Sigmoid colon (tissue), 7 donors: Measurements from ENCODE around the gene RAB3IL1. TPM values are rescaled to one million over a fixed set of nuclear protein-coding genes. Genes with fewer than 3 reads are reported as not detected.
"Not testable (repeated sequence)": the region's sequence is repeated elsewhere in the genome, so short reads cannot be mapped to it uniquely, and the experiment has no call there.

ENCODE experiments used
- DNase-seq: peaks from one replicate; pipeline ENCODE4 v3.0.0-alpha.2; 2019
- H3K27ac ChIP-seq, 4 donors: fragments of 200-600 bp; sonication (generic); one replicate each; pipeline ENCODE4 v1.5.1; 2016 to 2019; ENCODE audit warnings: mild to moderate bottlenecking in 1 of 4
- H3K27me3 ChIP-seq, 3 donors: fragments of 200-600 bp; sonication (generic); one replicate each; pipeline ENCODE4 v1.5.1; 2019; ENCODE audit warnings: mild to moderate bottlenecking in 1 of 3
- H3K36me3 ChIP-seq, 4 donors: fragments of 200-600 bp; sonication (generic); one replicate each; pipeline ENCODE4 v1.5.1; 2016 to 2019
- H3K4me1 ChIP-seq, 4 donors: fragments of 200-600 bp; sonication (generic); one replicate each; pipeline ENCODE4 v1.5.1; 2017 to 2019
- H3K4me3 ChIP-seq, 4 donors: fragments of 200-600 bp; sonication (generic); one replicate each; pipeline ENCODE4 v1.5.1; 2017 to 2019; ENCODE audit warnings: mild to moderate bottlenecking in 2 of 4, moderate library complexity in 1 of 4
- H3K9me3 ChIP-seq, 4 donors: fragments of 200-600 bp in 3 of 4; sonication (generic) in 3 of 4; one replicate each; pipeline versions ENCODE4 v1.5.1 to v1.6.1; 2013 to 2019
- CTCF ChIP-seq, 4 experiments: fragments of 450-650 bp in 3 of 4; fragments of 200-600 bp in 1 of 4; IDR thresholded peaks; one replicate each; pipeline ENCODE4 v1.5.1; 2016 to 2019; ENCODE audit warnings: antibody characterized with exemption in 4 of 4, mild to moderate bottlenecking in 3 of 4, moderate library complexity in 2 of 4
- EP300 ChIP-seq, 4 donors: sonication (generic); formaldehyde crosslinking; IDR thresholded peaks; one replicate each; pipeline ENCODE4 v1.6.1; 2017; ENCODE audit warnings: antibody characterized with exemption in 4 of 4
- POLR2A ChIP-seq, 2 donors: fragments of 450-650 bp; IDR thresholded peaks; one replicate each; pipeline ENCODE4 v1.6.1; 2016; ENCODE audit warnings: antibody characterized with exemption in 2 of 2, mild to moderate bottlenecking in 2 of 2, moderate library complexity in 2 of 2
- POLR2AphosphoS5 ChIP-seq, 4 donors: sonication (generic); formaldehyde crosslinking; IDR thresholded peaks; one replicate each; pipeline ENCODE4 v1.6.1; 2017; ENCODE audit warnings: antibody characterized with exemption in 4 of 4
- WGBS, 2 donors: extraction: QIAGEN DNeasy Blood & Tissue Kit; methylation state at CpG; one replicate each; pipeline ENCODE4 v1.1.7; 2013; 5-methylcytosine and 5-hydroxymethylcytosine counted together
- intact Hi-C: fragments of 100-400 bp; cut with DNase I; formaldehyde crosslinking; loops from one replicate; pipeline ENCODE4 v1.15.1; 2023
- polyA plus RNA-seq, 3 donors: library from polyadenylated mRNA; stranded (reverse); fragments of 200-250 nt; gene quantifications; one replicate each; pipeline ENCODE4 v1.2.3, GENCODE V29; 2013
- total RNA-seq, 4 donors: library from RNA; depleted of rRNA; stranded (reverse); fragments of >200 nt; gene quantifications; one replicate each; pipeline ENCODE4 v1.1.0, GENCODE V29; 2016
- donor health status: healthy with polysubstance abuse.
- donor health status: Bipolar disorder and iron deficiency.
- donor health status: healthy.

Gene RAB3IL1
- total and polyA plus RNA-seq, 7 donors, result 5.1 to 23.7 (median 18.0) TPM

GRCh38 chr11:61954106-61954850 is 36.9 kb upstream of the RAB3IL1 start:
- peak overlapping the region; percentile 61 to 81 (median 72) for H3K27ac ChIP-seq
- peak overlapping the region in 2 of 4 donors; percentile 44 to 53 for H3K4me3 ChIP-seq
- TF ChIP-seq POLR2AphosphoS5 (IDR thresholded peaks at IDR 0.05) (no peak), EP300 (IDR thresholded peaks at IDR 0.05) (no peak), POLR2A (IDR thresholded peaks at IDR 0.05) (no peak), CTCF (IDR thresholded peaks at IDR 0.05) (no peak)
- no peaks in the 10 kb centered on the region for H3K9me3 ChIP-seq
- WGBS, 2 donors, result 93 to 97% methylated on average over 9 of the region's 9 CpGs
- intact Hi-C loops, result no loop called here
- DNase-seq, result no peak
- peaks cover 0 to 33% (median 28%) of the 10 kb centered on the region in 4 donors for H3K4me1 ChIP-seq
- H3K27me3 ChIP-seq, result peaks cover 0 to 4% (median 0%) of the 10 kb centered on the region in 3 donors
- H3K36me3 ChIP-seq, result peaks cover 0 to 3% (median 0%) of the 10 kb centered on the region in 4 donors

- H3K9me3 ChIP-seq, H3K4me3 ChIP-seq, DNase-seq, H3K36me3 ChIP-seq, H3K27me3 ChIP-seq, H3K27ac ChIP-seq, intact Hi-C loops: not testable (repeated sequence)
- H3K4me1 ChIP-seq, result peaks cover 0 to 39% (median 29%) of the 10 kb centered on the region in 4 donors
- WGBS, 2 donors, result 93 to 94% methylated on average over 5 of the region's 5 CpGs
These were observed 36.3 kb upstream of the RAB3IL1 start for GRCh38 chr11:61953632-61954031.

DNA sequence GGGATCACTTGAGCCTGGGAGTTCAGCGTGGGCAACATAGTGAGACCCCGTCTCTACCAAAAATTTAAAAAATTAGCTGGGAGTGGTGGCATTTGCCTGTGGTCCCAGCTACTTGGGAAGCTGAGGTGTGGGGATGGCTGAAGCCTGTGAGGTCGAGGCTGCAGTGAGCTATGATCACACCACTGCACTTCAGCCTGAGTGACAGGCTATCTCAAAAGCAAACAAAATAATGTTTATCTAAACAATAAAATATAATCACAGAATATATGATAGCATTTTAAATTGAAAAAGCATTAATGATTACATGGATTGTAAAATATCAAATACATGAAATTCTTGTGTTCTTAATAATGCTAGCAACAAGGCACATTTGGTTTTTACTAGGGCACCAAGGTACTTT is 35.5 kb upstream of the RAB3IL1 start:
- H3K4me3 ChIP-seq, result no peak overlapping the region
- H3K36me3 ChIP-seq, result no peaks in the 10 kb centered on the region
- no peaks in the 10 kb centered on the region for H3K9me3 ChIP-seq
- intact Hi-C loops, result no loop called here
- no peak overlapping the region for H3K27ac ChIP-seq
- TF ChIP-seq EP300 (IDR thresholded peaks at IDR 0.05) (no peak), POLR2A (IDR thresholded peaks at IDR 0.05) (no peak), POLR2AphosphoS5 (IDR thresholded peaks at IDR 0.05) (no peak), CTCF (IDR thresholded peaks at IDR 0.05) (no peak)
- no peak for DNase-seq
- 77 to 94% methylated on average over 3 of the region's 3 CpGs for WGBS, 2 donors
- peaks cover 0 to 4% (median 0%) of the 10 kb centered on the region in 3 donors for H3K27me3 ChIP-seq
- H3K4me1 ChIP-seq, result peaks cover 0 to 46% (median 31%) of the 10 kb centered on the region in 4 donors

DNA sequence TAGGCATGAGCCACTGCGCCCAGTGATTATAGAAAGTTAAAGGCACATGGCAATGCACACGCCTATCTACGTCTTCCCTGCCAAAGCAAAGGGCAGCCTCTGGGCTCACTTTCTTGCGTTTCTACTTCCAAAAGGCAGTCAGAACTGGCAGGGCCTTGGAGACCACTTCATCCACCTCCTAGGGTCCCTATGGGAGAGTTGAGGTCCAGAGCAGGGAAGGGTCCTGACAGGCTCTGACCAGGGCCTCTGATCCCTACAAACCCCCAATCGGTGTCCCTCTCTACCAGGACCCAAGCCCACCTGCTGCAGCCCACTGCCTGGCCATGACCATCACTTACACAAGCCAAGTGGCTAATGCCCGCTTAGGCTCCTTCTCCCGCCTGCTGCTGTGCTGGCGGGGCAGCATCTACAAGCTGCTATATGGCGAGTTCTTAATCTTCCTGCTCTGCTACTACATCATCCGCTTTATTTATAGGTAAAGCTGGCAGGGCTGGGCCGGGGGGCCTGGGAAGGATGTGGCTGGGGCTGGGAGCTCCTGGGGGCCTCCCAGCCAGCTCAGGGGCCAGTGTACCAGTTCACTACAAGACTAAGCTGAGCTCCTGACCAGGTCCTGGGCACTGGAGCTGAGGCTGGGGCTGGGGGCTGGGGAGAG is 34.2 kb upstream of the RAB3IL1 start:
- H3K27ac ChIP-seq, result no peak overlapping the region

More for the DNA sequence above, 34.2 kb upstream of the RAB3IL1 start:
- Histone ChIP-seq H3K36me3 (no peaks in the 10 kb centered on the region), H3K27me3 (peaks cover 0 to 4% (median 0%) of the 10 kb centered on the region in 3 donors), H3K4me1 (peaks cover 0 to 53% (median 38%) of the 10 kb centered on the region in 4 donors), H3K9me3 (no peaks in the 10 kb centered on the region), H3K4me3 (no peak overlapping the region)
- DNase-seq, result peak; percentile 51
- no peak for TF ChIP-seq CTCF (IDR thresholded peaks at IDR 0.05)
- TF ChIP-seq EP300 (IDR thresholded peaks at IDR 0.05), result no peak
- no peak for TF ChIP-seq POLR2AphosphoS5 (IDR thresholded peaks at IDR 0.05)
- TF ChIP-seq POLR2A (IDR thresholded peaks at IDR 0.05), result no peak
- WGBS, 2 donors, result 92 to 94% methylated on average over 11 of the region's 11 CpGs
- intact Hi-C loops, result no loop called here
